HepG2 (cell line): ENCODE measurements around the gene WDR37. TPM values are rescaled to one million over a fixed set of nuclear protein-coding genes. Genes with fewer than 3 reads are reported as not detected.

ENCODE experiments used
- GPN1 ChIP-seq: sonication (generic); formaldehyde crosslinking; IDR thresholded peaks from 2 replicates; pipeline ENCODE4 v1.5.1; 2020; ENCODE audit warnings: missing genetic modification reagents, borderline replicate concordance
- HOXA7 ChIP-seq: sonication (generic); formaldehyde crosslinking; IDR thresholded peaks from 2 replicates; pipeline ENCODE4 v1.8.1; 2022; ENCODE audit warnings: mild to moderate bottlenecking, missing genetic modification reagents, moderate library complexity
- JARID2 ChIP-seq: sonication (generic); formaldehyde crosslinking; IDR thresholded peaks from 2 replicates; pipeline ENCODE4 v1.8.1; 2023; ENCODE audit warnings: missing genetic modification reagents, inconsistent platforms; ENCODE audit not compliant: insufficient replicate concordance
- KLF11 ChIP-seq: IDR thresholded peaks from 2 replicates; pipeline ENCODE4 v1.6.1; 2016; ENCODE audit warnings: missing compliant biosample characterization
- MXI1 ChIP-seq: IDR thresholded peaks from 3 replicates; pipeline ENCODE4 v1.6.1; 2012; ENCODE audit warnings: low read depth, low read length, inconsistent platforms, borderline replicate concordance
- PCBP2 ChIP-seq: fragments of 200-400 bp; formaldehyde crosslinking; optimal IDR thresholded peaks from 2 replicates; pipeline ENCODE3; 2018; ENCODE audit warnings: low read length, low read depth; ENCODE audit not compliant: poor library complexity, severe bottlenecking
- POLR2G ChIP-seq: fragments of 200-400 bp; formaldehyde crosslinking; IDR thresholded peaks from 2 replicates; pipeline ENCODE4 v1.6.1; 2018; ENCODE audit warnings: mild to moderate bottlenecking, low read depth, low read length, moderate library complexity
- RBM39 ChIP-seq: fragments of 200-400 bp; formaldehyde crosslinking; IDR thresholded peaks from one replicate; pipeline ENCODE4 v1.6.1; 2018; ENCODE audit warnings: antibody characterized with exemption, mild to moderate bottlenecking, low read depth, low read length; ENCODE audit not compliant: poor library complexity, severe bottlenecking
- SIX4 ChIP-seq: sonication (generic); formaldehyde crosslinking; IDR thresholded peaks from 2 replicates; pipeline ENCODE4 v1.4.0; 2020; ENCODE audit warnings: missing genetic modification reagents
- SNAI1 ChIP-seq: sonication (generic); formaldehyde crosslinking; IDR thresholded peaks from 2 replicates; pipeline ENCODE4 v1.5.0; 2020; ENCODE audit warnings: mild to moderate bottlenecking, missing genetic modification reagents, borderline replicate concordance
- SRSF9 ChIP-seq: fragments of 200-400 bp; formaldehyde crosslinking; IDR thresholded peaks from 2 replicates; pipeline ENCODE4 v1.6.1; 2018; ENCODE audit warnings: borderline replicate concordance, mild to moderate bottlenecking, low read depth, low read length; ENCODE audit not compliant: insufficient read depth, poor library complexity, severe bottlenecking
- TRIM24 ChIP-seq: sonication (generic); formaldehyde crosslinking; IDR thresholded peaks from 2 replicates; pipeline ENCODE4 v1.8.0; 2022; ENCODE audit warnings: mild to moderate bottlenecking, missing genetic modification reagents
- ZFX ChIP-seq: sonication (generic); formaldehyde crosslinking; IDR thresholded peaks from 2 replicates; pipeline ENCODE4 v1.4.0; 2020; ENCODE audit warnings: mild to moderate bottlenecking, low read depth, missing genetic modification reagents, moderate library complexity
- ZNF143 ChIP-seq: sonication (generic); formaldehyde crosslinking; IDR thresholded peaks from 2 replicates; pipeline ENCODE4 v1.4.0; 2020; ENCODE audit warnings: missing genetic modification reagents
- ZNF292 ChIP-seq: sonication (generic); formaldehyde crosslinking; IDR thresholded peaks from 2 replicates; pipeline ENCODE4 v1.8.1; 2022; ENCODE audit warnings: mild to moderate bottlenecking, low read depth, missing genetic modification reagents, borderline replicate concordance
- ZNF367 ChIP-seq: sonication (generic); formaldehyde crosslinking; IDR thresholded peaks from 2 replicates; pipeline ENCODE4 v1.4.0; 2020; ENCODE audit warnings: missing genetic modification reagents, borderline replicate concordance
- ZNF564 ChIP-seq: sonication (generic); formaldehyde crosslinking; IDR thresholded peaks from 2 replicates; pipeline ENCODE4 v1.8.1; 2023; ENCODE audit warnings: mild to moderate bottlenecking, missing genetic modification reagents
- ZNF569 ChIP-seq: sonication (generic); formaldehyde crosslinking; IDR thresholded peaks from 2 replicates; pipeline ENCODE4 v1.5.0; 2020; ENCODE audit warnings: mild to moderate bottlenecking, missing genetic modification reagents, moderate library complexity, borderline replicate concordance
- ZNF589 ChIP-seq: sonication (generic); formaldehyde crosslinking; conservative IDR thresholded peaks from 2 replicates; pipeline ENCODE4 v1.8.0; 2022; ENCODE audit warnings: mild to moderate bottlenecking, moderate library complexity, missing genetic modification reagents
- ZNF841 ChIP-seq: sonication (generic); formaldehyde crosslinking; IDR thresholded peaks from 2 replicates; pipeline ENCODE4 v1.8.1; 2023; ENCODE audit warnings: missing genetic modification reagents, borderline replicate concordance
- polyA plus RNA-seq, 8 experiments: library from polyadenylated mRNA; depleted of rRNA in 3 of 8; stranded (reverse) in 7 of 8; unstranded in 1 of 8; fragments of >200 nt; fragmentation: Illumina TruSeq in 4 of 8; extraction: Trizol in 4 of 8; gene quantifications; 2 replicates each; pipeline versions ENCODE4 v1.2.1 to v1.2.3, GENCODE V29; 2011 to 2016; ENCODE audit warnings: low read depth in 4 of 8, missing spikeins in 1 of 8, mixed read lengths in 1 of 8; ENCODE audit not compliant: insufficient read depth in 1 of 8
- total RNA-seq, 5 experiments: library from RNA; depleted of rRNA; stranded (reverse); fragments of >200 nt; fragmentation: Illumina TruSeq; extraction: Trizol; gene quantifications; 2 replicates each; pipeline ENCODE4 v1.2.3, GENCODE V29; 2016; ENCODE audit warnings: low read depth in 1 of 5
- TF ChIP-seq, protein P1 (sequence below): sonication (generic); formaldehyde crosslinking; IDR thresholded peaks from 2 replicates; pipeline ENCODE4 v1.5.0; 2020; ENCODE audit warnings: mild to moderate bottlenecking, missing genetic modification reagents
- TF ChIP-seq, protein P2 (sequence below): sonication (generic); formaldehyde crosslinking; IDR thresholded peaks from 2 replicates; pipeline ENCODE4 v1.4.0; 2020; ENCODE audit warnings: mild to moderate bottlenecking, low read depth, missing genetic modification reagents
- TF ChIP-seq, protein P3 (sequence below): sonication (generic); formaldehyde crosslinking; IDR thresholded peaks from 2 replicates; pipeline ENCODE4 v1.8.0; 2022; ENCODE audit warnings: mild to moderate bottlenecking, missing genetic modification reagents; ENCODE audit not compliant: insufficient replicate concordance

The WDR37 gene
- total and polyA plus RNA-seq, 2 of the 13 experiments (the other 11 are each of a cell fraction or from before 2014, with no cell fraction given) = 5.9 to 7.5 TPM

DNA sequence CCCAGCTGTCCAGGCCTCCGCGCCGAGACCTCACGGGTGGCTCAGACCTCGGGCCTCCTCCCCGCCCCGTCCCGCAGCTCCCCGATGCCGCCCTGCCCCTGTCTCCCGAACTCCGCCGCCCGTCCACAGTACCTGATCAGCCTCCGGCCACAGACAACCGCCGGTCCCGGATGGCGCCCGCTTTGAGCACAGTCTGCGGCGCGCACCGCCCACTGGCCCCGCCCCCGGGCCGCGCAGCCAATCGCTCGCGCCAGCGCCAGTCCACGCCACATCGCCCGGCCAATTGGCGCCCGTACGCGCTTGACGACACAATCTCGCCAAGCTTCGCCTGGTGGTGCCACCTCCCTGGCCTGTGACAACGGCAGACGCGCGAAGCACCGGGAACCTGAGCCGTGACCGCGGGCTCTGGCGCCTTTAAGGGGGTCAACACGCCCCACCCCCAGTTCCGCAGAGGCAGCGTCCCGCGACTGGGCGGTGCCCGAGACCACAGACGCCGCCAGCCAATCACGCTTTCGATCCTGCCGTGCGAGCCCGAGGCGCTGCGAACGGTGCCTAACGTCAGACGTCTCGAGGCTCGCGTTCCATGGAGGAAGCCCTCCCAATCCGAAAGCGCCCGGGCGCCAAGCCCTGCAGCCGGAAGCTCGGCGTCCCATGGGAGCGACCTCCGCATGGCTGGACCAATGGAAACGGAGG is 7.3 kb upstream of the WDR37 start, which contains the start of gene IDI1 (continued):
- peak; percentile 60 for TF ChIP-seq JARID2 (CRISPR knock-in tag)
- peak; percentile 89 for TF ChIP-seq ZFX (CRISPR knock-in tag)
- peak; percentile 79 for TF ChIP-seq KLF11 (CRISPR knock-in tag)
- TF ChIP-seq, protein P1, sequence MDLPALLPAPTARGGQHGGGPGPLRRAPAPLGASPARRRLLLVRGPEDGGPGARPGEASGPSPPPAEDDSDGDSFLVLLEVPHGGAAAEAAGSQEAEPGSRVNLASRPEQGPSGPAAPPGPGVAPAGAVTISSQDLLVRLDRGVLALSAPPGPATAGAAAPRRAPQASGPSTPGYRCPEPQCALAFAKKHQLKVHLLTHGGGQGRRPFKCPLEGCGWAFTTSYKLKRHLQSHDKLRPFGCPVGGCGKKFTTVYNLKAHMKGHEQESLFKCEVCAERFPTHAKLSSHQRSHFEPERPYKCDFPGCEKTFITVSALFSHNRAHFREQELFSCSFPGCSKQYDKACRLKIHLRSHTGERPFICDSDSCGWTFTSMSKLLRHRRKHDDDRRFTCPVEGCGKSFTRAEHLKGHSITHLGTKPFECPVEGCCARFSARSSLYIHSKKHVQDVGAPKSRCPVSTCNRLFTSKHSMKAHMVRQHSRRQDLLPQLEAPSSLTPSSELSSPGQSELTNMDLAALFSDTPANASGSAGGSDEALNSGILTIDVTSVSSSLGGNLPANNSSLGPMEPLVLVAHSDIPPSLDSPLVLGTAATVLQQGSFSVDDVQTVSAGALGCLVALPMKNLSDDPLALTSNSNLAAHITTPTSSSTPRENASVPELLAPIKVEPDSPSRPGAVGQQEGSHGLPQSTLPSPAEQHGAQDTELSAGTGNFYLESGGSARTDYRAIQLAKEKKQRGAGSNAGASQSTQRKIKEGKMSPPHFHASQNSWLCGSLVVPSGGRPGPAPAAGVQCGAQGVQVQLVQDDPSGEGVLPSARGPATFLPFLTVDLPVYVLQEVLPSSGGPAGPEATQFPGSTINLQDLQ = no peak
- no peak for TF ChIP-seq PCBP2
- peak; percentile 80 for TF ChIP-seq SIX4
- peak; percentile 95 for TF ChIP-seq POLR2G
- TF ChIP-seq, protein P2, sequence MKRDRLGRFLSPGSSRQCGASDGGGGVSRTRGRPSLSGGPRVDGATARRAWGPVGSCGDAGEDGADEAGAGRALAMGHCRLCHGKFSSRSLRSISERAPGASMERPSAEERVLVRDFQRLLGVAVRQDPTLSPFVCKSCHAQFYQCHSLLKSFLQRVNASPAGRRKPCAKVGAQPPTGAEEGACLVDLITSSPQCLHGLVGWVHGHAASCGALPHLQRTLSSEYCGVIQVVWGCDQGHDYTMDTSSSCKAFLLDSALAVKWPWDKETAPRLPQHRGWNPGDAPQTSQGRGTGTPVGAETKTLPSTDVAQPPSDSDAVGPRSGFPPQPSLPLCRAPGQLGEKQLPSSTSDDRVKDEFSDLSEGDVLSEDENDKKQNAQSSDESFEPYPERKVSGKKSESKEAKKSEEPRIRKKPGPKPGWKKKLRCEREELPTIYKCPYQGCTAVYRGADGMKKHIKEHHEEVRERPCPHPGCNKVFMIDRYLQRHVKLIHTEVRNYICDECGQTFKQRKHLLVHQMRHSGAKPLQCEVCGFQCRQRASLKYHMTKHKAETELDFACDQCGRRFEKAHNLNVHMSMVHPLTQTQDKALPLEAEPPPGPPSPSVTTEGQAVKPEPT (CRISPR knock-in tag) = peak; percentile 73; the same call in 1 of the 2 replicates
- 0 out of 2 replicates have a peak, but pooled peaks have one; percentile 25 for TF ChIP-seq ZNF569 (CRISPR knock-in tag)
- TF ChIP-seq ZNF367 (CRISPR knock-in tag) = 0 out of 2 replicates have a peak, but pooled peaks have one; percentile 47
- TF ChIP-seq ZNF589 = no peak
- TF ChIP-seq ZNF143 = peak; percentile 39; the same call in 1 of the 2 replicates
- TF ChIP-seq MXI1 = peak; percentile 59; the same call in 2 of the 3 replicates
- TF ChIP-seq ZNF564 (CRISPR knock-in tag) = peak; percentile 68
- TF ChIP-seq, protein P3, sequence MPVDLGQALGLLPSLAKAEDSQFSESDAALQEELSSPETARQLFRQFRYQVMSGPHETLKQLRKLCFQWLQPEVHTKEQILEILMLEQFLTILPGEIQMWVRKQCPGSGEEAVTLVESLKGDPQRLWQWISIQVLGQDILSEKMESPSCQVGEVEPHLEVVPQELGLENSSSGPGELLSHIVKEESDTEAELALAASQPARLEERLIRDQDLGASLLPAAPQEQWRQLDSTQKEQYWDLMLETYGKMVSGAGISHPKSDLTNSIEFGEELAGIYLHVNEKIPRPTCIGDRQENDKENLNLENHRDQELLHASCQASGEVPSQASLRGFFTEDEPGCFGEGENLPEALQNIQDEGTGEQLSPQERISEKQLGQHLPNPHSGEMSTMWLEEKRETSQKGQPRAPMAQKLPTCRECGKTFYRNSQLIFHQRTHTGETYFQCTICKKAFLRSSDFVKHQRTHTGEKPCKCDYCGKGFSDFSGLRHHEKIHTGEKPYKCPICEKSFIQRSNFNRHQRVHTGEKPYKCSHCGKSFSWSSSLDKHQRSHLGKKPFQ (CRISPR knock-in tag) = peak; percentile 12
- peak; percentile 92 for TF ChIP-seq SNAI1
- TF ChIP-seq HOXA7 = no peak
- no peak for TF ChIP-seq ZNF841 (CRISPR knock-in tag)
- peak; percentile 57 for TF ChIP-seq RBM39
- TF ChIP-seq TRIM24 = no peak
- no peak for TF ChIP-seq GPN1
- TF ChIP-seq SRSF9 = no peak
- no peak for TF ChIP-seq ZNF292 (CRISPR knock-in tag)
